ENCODE results near the gene BCKDHA. TPM values are rescaled to one million over a fixed set of nuclear protein-coding genes. Genes with fewer than 3 reads are reported as not detected.
A peak's percentile ranks its signal among the peaks of the same experiment; 100 is the strongest.
"Not testable (repeated sequence)": the region's sequence is repeated elsewhere in the genome, so short reads cannot be mapped to it uniquely, and the experiment has no call there.

The BCKDHA gene
- total RNA-seq, 1 donor from 2014 or later = 16.3 TPM

DNA sequence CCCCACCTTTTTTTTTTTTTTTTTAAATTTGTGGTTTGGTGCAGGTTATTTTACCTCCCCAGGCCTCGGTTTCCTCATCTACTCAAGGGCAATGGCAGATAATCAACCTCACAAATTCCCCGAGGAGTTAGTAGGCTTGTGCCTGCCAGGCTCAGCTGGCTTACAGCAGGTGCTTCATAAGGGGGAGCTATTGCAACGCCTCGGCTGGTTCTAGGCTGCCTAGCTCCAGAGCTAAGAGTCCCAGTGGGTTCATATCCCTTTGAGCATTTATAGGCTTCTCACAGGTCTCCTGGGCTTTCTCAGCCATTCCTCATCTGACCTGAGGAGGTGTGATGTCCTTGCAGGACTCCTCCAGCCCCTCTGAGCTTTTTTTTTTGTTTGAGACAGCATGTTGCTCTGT lies 10.6 kb downstream of the BCKDHA start:
- peaks cover 5% of the 10 kb centered on the region for H3K36me3 Mint-ChIP-seq (ENCODE audit: insufficient read depth)
- no peak overlapping the region for H3K27ac Mint-ChIP-seq
- H3K4me3 Mint-ChIP-seq (ENCODE audit: low read depth) = no peak overlapping the region
- TF ChIP-seq, protein P1, sequence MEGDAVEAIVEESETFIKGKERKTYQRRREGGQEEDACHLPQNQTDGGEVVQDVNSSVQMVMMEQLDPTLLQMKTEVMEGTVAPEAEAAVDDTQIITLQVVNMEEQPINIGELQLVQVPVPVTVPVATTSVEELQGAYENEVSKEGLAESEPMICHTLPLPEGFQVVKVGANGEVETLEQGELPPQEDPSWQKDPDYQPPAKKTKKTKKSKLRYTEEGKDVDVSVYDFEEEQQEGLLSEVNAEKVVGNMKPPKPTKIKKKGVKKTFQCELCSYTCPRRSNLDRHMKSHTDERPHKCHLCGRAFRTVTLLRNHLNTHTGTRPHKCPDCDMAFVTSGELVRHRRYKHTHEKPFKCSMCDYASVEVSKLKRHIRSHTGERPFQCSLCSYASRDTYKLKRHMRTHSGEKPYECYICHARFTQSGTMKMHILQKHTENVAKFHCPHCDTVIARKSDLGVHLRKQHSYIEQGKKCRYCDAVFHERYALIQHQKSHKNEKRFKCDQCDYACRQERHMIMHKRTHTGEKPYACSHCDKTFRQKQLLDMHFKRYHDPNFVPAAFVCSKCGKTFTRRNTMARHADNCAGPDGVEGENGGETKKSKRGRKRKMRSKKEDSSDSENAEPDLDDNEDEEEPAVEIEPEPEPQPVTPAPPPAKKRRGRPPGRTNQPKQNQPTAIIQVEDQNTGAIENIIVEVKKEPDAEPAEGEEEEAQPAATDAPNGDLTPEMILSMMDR (IDR thresholded peaks at IDR 0.05; ENCODE audit: unreplicated experiment) = no peak
- H3K4me1 Mint-ChIP-seq (ENCODE audit: low read depth) = peaks cover 12% of the 10 kb centered on the region
- no peaks in the 10 kb centered on the region for H3K27me3 Mint-ChIP-seq
- DNase-seq (ENCODE audit: low spot score, unreplicated experiment) = no peak
- no peaks in the 10 kb centered on the region for H3K9me3 Mint-ChIP-seq (ENCODE audit: low read depth)

DNA sequence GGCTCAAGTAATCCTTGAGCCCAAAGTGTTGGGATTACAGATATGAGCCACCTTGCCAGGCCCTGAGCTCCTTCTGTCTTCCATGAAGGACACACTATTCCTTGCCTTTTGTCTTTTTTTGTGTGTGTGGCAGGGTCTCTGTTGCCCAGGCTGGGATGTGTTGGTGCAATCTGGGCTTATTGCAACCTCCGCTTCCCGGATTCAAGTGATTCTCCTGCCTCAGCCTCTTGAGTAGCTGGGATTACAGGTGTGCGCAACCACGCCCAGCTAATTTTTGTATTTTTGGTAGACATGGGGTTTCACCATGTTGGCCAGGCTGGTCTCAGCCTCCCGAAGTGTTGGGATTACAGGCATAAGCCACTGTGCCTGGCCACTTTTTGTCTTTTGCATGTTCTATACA lies 11.2 kb downstream of the BCKDHA start:
- H3K4me3 Mint-ChIP-seq (ENCODE audit: low read depth); H3K36me3 Mint-ChIP-seq (ENCODE audit: insufficient read depth); H3K27me3 Mint-ChIP-seq; H3K9me3 Mint-ChIP-seq (ENCODE audit: low read depth); DNase-seq (ENCODE audit: low spot score, unreplicated experiment): not testable (repeated sequence)
- peaks cover 12% of the 10 kb centered on the region for H3K4me1 Mint-ChIP-seq (ENCODE audit: low read depth)
- peak overlapping the region; percentile 99 for H3K27ac Mint-ChIP-seq

DNA sequence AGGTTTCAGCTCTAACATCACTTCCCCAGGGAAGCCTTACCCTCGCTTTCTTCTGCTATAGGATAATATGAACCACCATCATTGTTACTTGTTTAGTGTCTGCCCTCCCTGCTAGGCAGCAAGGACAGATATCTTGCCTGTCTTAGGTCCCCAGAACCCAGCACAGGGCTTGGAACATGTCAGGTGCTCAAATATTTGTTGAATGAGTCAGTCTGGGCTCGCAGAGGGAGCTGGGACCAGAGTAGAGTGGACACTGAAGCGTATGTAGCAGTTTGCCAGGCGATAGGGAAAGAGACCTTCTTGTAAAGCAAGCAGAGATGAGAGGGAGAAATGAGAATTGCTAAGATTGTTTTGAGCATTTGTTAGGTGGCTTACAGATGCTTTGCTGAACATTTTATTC lies 11.7 kb downstream of the BCKDHA start:
- Mint-ChIP-seq H3K4me3 (ENCODE audit: low read depth) (peak overlapping the region; percentile 1), H3K27ac (peak overlapping the region; percentile 99), H3K36me3 (ENCODE audit: insufficient read depth) (peaks cover 5% of the 10 kb centered on the region), H3K27me3 (no peaks in the 10 kb centered on the region), H3K4me1 (ENCODE audit: low read depth) (peaks cover 12% of the 10 kb centered on the region), H3K9me3 (ENCODE audit: low read depth) (no peaks in the 10 kb centered on the region)
- TF ChIP-seq, protein P1 (IDR thresholded peaks at IDR 0.05; ENCODE audit: unreplicated experiment) = no peak
- no peak for DNase-seq (ENCODE audit: low spot score, unreplicated experiment)

DNA sequence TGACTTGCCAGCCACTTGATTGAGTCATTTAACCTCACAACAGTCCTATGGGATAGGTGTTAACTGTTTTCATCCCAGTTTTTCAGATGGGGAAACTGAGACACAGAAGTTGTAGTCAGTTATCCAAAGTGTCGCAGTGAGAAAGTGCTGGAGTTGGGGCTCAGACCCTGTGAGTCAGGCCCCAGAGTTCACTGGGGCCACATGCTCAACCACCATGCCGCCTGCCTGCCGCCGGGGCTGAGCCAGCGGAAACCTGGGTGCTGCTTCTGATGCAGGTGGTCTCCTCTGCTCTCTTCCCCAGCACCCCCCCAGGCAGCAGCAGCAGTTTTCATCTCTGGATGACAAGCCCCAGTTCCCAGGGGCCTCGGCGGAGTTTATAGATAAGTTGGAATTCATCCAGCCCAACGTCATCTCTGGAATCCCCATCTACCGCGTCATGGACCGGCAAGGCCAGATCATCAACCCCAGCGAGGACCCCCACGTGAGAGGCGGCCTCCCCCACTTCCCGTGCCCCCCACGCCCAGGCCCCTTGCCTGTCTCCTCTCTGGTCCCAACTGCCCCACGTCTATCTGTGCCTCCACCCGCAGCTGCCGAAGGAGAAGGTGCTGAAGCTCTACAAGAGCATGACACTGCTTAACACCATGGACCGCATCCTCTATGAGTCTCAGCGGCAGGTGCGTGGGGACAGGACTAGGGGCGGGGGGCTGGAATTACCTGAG lies 12.9 kb downstream of the BCKDHA start:
- Mint-ChIP-seq H3K36me3 (ENCODE audit: insufficient read depth) (peaks cover 6% of the 10 kb centered on the region), H3K9me3 (ENCODE audit: low read depth) (no peaks in the 10 kb centered on the region), H3K27ac (peak overlapping the region; percentile 97), H3K4me1 (ENCODE audit: low read depth) (peaks cover 14% of the 10 kb centered on the region), H3K27me3 (no peaks in the 10 kb centered on the region), H3K4me3 (ENCODE audit: low read depth) (no peak overlapping the region)
- DNase-seq (ENCODE audit: low spot score, unreplicated experiment) = no peak
- TF ChIP-seq, protein P1 (IDR thresholded peaks at IDR 0.05; ENCODE audit: unreplicated experiment) = no peak

DNA sequence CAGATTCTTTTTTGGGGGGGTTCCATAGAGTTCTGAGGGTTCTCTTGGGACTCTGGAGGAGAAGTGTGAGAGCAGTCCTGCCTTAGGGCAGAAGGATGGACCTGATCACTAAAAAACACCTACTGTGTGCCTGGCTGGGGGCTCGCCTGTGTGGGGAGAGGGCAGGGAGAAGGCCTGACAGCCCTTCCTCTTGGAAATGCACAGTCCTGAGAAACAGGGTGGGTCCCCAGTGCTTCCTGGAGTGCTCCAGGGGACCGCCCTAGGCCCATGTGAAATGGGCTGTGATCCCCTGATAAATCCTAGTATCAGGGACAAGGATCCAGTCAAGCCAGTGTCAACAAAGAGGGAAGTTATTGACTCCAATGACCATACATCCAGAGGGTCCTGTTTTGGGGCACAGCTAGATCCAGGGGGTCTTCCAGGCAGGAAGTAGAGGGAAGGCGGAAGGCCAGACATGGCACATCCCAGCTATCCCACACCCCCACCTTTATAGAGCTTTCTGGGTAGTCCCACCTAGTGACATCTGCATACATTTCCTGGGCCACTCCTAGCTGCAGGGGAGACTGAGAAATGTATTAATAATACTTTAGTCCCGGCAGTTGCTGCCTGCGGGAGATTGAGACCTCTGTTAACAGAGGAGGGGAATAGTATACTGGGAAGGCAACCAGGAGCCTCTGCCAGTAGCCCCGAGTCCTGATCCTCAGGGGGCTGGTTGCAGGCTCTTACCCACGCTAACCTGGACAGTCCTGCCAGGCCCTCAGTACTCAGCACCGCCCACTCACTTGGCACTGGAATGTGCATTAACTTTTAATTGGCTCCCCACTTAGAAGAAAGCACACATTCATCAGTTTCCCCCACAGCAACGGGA lies 13.7 kb downstream of the BCKDHA start:
- peaks cover 6% of the 10 kb centered on the region for H3K36me3 Mint-ChIP-seq (ENCODE audit: insufficient read depth)
- H3K4me1 Mint-ChIP-seq (ENCODE audit: low read depth) = peaks cover 14% of the 10 kb centered on the region
- no peaks in the 10 kb centered on the region for H3K27me3 Mint-ChIP-seq
- TF ChIP-seq, protein P1 (IDR thresholded peaks at IDR 0.05; ENCODE audit: unreplicated experiment) = no peak
- H3K27ac Mint-ChIP-seq = no peak overlapping the region
- no peak for DNase-seq (ENCODE audit: low spot score, unreplicated experiment)
- no peaks in the 10 kb centered on the region for H3K9me3 Mint-ChIP-seq (ENCODE audit: low read depth)
- no peak overlapping the region for H3K4me3 Mint-ChIP-seq (ENCODE audit: low read depth)

Data from progenitor cell of endocrine pancreas (in vitro differentiated cells).